Neural progenitor cell (in vitro differentiated cells): ENCODE data around the gene RTKN.

Source experiments
- EZH2 ChIP-seq: fragments of 200-600 bp; sonication (generic); IDR thresholded peaks from 2 replicates; pipeline ENCODE4 v1.6.1; 2017; ENCODE audit warnings: antibody characterized with exemption, mild to moderate bottlenecking, moderate library complexity
- EZH2phosphoT487 ChIP-seq: fragments of 200-600 bp; sonication (generic); IDR thresholded peaks from 2 replicates; pipeline ENCODE4 v1.6.1; 2017; ENCODE audit warnings: antibody characterized with exemption

DNA sequence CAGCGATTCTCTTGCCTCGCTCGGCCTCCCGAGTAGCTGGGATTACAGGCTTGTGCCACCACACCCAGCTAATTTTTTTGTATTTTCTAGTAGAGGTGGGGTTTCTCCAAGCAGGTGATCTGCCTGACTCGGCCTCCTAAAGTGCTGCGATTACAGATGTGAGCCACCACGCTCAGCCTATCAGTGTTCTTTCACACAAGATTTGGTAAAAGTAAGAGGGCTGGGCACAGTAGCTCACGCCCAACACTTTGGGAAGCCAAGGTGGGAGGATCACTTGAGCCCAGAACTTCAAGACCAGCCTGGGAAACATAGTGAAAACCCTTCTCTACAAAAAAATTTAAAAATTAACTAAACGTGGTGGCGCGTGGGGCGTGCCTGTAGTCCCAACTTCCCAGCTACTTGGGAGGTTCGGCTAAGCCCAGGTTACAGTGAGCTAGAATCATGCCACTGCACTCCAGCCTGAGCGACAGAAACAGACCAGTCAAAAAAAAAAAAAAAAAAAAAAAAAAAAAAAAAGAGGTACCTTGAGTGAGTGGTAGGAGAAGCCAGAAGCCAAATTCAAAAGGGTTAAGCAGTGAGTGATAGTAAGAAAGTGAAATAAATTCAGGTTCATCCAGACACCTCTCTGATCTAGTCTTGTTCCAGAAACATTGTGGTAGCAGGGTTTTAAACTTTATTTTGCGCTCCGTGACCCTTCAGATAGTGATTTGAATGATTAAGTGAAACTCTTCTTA is 29.8 kb upstream of the RTKN start:
- TF ChIP-seq EZH2 (no peak), EZH2phosphoT487 (no peak)
